Occipital lobe (tissue), 2 donors: ENCODE measurements around the gene XXYLT1. TPM values are rescaled to one million over a fixed set of nuclear protein-coding genes. Genes with fewer than 3 reads are reported as not detected.

ENCODE experiments used
- DNase-seq: peaks from one replicate; lab custom pipeline; 2025; lab: John Stamatoyannopoulos, UW
- total RNA-seq: library from RNA; depleted of rRNA; stranded (reverse); fragments of >200 nt; gene quantifications from one replicate; pipeline ENCODE4 v1.2.3, GENCODE V29; 2014

The XXYLT1 gene
- total RNA-seq, 1 donor from 2014 or later: 24.2 TPM

DNA sequence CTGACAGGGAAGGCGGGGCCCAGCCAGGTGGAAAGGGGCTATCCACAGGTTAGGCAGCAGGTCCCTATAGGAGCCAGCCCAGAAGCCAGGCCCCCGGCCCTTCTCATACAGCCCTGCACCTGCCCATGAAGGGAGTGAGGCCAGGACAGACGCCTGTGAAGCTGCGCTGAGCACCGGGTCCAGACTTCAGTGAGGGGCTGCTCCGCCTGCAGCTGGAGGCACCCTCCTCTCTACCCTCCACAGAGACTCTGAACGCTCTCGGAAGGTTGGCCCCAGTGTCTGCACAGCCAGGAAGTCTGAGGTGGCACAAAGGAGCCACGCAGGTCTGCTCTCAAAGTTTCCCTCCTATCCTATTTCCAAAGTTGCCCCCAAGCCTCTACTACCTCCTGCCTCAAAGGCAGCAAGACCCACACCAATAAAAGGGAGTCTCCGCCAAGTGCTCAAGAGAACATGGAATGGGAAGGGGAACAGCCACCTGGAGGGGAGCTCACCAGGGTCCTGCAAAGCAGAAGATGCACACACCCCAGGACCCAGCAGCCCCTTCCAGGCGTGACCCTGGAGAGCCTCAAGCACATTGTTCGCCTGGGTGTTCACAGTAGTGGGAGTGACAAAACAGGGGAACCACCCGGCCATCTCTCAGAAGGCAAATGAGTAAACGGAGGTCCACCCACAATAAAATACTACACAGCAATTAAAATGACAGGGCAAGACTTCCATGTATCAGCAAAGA lies 19.5 kb downstream of the XXYLT1 start:
- DNase-seq: no peak

DNA sequence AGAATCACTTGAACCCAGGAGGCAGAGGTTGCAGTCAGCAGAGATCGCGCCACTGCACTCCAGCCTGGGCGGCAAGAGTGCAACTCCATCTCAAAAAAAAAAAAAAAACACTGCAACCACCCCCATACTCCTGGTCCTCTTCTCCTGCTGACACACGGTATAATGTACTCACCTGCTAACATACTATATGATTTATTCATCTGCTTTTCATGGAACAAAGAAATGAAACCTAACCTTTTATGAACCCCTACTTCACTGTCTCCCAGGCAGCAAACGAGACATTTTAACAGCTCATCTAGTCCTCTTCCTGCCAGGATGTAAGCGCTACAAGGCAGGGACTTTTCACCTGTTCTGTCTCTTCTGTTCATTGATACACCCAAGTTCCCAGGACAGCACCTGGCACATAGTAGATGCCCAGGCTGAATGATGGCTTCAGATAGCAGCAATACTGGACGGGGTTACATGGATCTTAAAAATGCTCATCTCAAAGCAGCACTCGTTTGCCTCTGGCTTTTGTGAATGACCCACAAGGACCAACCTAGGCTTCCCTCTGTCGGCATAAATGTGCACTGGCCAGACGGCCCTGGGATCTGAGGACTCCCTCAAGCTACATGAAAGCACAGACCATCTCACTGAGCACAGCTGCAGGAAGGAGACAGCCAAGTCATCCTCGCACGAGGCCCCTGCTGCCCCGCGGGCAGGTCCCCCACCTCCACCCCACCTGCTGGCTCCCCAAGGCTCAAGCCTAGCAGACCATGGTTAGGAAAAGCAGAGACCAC lies 20.3 kb downstream of the XXYLT1 start:
- DNase-seq: no peak

DNA sequence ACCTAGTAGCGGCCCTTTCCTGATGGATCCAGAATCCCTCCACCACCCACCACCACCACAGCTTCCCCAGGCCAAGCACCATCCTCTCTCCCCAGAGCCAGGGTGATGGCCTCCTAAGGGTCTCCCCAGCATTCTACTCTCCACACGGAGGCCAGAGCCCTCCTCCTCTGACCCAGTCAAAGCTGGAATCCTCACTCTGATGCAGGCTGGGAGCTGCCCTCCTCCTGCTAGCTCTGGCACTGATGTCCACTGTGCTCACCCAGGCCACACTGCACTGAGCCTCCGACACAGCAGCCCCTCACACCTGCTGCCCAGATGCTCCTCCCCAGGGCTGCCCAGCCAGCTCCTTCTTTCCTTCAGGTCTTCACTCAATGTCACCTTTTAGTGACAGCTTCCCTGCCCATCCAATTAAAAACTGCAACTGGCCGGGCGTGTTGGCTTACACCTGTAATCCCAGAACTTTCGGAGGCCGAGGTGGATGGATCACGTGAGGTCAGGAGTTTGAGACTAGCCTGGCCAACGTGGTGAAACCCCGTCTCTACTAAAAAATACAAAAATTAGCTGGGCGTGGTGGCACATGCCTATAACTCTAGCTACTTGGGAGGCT lies 21.0 kb downstream of the XXYLT1 start:
- DNase-seq: no peak

DNA sequence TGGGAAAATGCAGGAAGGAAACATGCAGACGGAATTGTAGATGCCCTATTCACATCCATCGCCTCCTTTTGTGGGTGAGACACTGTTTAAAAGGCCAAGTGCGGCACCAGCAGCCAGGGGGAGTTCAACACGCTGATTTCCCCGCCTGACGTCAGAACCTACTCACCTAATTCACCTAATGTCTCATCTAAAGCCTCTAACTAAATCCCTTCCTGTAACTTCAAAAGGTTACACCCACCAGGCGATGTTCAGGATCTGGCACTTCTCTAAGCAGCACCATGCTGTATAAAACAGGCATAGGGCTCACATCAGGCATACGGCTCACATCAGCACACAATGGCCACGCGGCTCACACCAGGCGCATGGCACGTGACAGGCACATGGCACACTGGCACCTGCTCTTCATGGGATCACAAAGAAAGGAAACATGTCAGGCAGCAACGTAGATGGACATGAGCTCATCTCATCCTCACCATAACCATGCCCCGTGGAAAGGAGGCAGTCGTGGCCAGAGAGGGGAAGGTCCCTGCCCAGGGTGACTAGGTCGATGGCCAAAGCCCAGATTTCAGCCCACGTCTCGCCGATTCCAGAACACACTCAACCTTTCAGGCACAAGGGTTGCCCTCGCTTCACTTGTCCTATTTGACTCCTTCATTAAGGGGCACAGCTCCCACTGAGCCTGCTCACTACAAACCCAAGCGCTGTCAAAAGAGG lies 21.7 kb downstream of the XXYLT1 start:
- DNase-seq: no peak

GRCh38 chr3:195248281-195248680 lies 22.7 kb downstream of the XXYLT1 start:
- no peak for DNase-seq

- DNase-seq: no peak
Measured at GRCh38 chr3:195247863-195248189, 23.1 kb downstream of the XXYLT1 start.

DNA sequence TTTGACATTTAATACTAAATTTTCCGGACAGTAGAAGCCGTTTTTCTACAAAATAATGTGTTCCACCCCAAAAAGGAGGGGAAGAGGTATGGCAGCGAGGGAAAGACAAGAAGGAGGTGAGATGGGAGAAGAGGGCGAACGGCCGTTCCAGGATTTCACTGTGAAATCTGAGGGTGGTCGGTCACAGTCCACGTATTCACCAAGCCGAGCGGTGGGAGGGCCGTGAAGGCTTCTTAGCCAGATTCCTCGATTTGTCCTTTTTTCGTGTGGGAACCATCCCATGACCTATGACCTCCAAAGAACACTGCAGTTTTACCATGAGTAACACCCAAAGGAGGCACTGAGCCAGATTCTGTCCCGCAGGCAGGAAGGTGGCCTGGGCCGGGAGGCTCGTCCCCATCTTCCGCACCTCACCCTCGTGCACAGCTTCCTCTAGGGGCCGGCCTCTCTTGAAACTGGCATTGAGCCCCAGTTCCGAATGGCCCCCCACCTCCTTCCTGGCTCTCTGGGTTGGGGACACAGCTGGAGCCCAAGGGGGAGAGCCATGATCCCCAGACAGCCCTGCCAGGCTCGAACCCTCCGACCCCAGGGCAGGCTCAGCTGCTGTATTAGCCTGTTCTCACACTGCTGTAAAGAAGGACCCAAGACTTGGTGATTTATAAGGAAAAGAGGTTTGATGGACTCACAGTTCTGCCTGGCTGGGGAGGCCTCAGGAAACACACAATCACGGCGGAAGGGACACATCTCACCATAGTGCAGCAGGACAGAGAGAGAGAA lies 23.7 kb downstream of the XXYLT1 start:
- no peak for DNase-seq

- no peak for DNase-seq
Measured at GRCh38 chr3:195246581-195246995, 24.4 kb downstream of the XXYLT1 start.

GRCh38 chr3:195245531-195245951 lies 25.4 kb downstream of the XXYLT1 start:
- DNase-seq: no peak

DNA sequence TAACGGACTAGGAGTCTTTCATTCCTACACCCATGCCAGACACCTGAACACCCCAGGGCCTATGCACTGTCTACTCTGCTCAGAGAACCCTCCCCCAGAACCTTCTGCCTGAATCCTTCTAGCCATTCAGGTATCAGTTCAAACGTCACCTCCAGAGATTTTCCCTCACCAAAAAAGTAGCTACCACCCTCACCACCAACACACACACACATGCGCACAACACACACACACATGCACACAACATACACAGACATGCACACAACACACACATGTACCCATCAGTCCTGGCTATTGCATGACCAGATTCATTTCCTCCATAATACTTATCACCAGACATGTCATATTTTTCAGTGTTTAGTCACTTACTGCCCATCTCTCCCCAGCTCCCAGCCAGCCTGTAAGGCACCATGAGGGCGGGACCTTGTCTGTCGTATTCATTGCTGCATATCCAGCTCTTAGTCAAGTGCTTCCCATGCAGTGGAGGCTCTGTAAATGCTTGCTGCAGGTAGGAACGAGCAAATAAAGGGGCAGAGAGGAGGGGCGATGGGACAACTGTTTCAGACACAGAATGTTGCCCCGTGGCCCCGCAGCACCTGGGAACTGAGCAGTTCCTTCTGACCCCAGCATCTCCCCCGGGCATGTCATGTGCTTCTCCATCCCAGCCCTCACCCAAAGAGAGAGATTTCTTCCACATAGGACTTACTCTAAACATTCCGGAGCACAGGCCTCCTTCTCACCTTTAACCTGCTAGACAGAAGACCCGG lies 29.2 kb downstream of the XXYLT1 start:
- DNase-seq: no peak

DNA sequence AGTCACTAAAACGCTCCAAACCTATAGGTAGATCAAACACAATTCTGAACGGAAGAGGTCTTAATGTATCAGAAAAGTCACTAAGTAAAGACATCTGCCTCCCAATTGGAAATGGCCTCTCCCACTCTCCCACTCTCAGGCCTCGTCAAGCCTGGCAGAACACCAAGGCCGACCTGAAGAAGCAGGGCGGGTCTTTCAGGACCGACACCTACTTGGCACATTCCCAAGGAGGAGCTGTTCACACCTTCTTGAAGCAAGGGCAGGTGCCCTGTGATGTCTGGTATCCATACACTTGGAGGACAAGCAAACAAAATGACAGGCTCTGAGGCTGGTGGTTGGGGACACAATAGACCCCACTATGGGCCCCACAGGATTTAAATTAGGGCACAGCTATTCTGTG lies 30.0 kb downstream of the XXYLT1 start:
- DNase-seq: no peak

- no peak for DNase-seq
Measured at GRCh38 chr3:195240171-195240701, 30.7 kb downstream of the XXYLT1 start.

DNA sequence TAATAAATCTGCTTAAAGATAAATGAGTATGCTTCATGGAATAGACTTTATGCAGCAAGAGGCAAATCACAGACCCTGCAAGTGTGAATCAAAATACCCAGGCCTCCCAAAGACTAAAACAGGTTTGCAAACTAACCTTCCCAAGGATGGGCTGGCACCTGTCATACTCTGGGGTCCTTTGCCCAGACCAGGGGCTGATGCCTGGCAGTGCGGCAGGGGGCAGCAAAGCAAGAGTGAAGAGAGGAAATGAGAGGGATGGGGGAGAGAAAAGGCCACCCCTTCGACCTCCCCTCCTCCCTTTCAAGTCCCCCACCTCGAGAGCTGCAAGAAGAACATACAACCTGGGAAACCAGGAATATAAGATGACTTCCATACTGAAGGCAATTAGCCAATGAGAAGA lies 31.8 kb downstream of the XXYLT1 start:
- DNase-seq: no peak

DNA sequence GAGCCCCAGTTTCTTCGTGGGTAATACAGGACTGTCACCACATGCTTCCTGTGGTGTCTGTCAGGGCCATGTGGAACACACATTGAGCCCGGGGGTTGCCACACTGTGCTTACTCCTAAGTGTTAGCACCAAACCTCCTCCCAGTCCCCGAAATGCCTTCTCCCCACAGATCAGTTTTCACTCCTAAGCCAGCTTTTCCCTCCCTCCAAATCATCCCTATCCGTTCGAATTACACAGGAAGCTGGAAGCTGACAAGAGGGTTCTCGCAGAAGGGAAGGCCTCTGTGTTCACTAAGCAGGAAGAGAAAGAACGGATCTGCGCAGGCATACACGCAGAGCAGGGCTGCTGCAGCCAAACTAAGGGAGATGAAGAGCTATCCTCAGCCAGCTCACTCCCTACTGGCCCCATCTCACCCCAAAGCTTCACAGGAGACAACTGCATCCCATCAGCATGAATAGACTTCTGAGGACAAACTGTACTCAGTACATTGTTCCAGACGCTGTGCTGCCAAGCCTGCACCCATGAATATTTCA lies 32.3 kb downstream of the XXYLT1 start:
- DNase-seq: no peak

DNA sequence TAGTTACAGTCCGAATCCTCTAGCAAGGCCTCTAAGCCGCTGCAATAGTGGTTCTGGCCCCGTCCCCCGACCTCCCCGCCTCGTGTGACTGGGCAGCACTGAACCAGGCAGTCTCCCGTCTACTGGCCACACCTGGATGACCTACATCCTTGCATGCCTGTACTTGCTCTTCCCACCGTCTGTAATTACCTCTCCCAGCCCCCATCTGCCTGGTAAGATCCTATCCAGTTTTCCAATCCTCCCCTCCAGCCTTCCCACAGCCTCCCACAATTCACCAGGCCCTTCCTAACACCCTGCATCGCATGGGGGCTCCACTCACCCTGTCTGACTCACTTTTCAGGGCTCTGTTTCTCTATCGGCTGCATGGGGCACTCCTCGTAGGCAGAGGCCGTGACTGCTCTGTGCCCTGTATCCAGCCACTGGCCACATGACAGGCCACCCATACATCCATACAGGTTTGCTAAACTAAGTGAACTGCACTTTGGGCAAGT lies 32.8 kb downstream of the XXYLT1 start:
- no peak for DNase-seq

DNA sequence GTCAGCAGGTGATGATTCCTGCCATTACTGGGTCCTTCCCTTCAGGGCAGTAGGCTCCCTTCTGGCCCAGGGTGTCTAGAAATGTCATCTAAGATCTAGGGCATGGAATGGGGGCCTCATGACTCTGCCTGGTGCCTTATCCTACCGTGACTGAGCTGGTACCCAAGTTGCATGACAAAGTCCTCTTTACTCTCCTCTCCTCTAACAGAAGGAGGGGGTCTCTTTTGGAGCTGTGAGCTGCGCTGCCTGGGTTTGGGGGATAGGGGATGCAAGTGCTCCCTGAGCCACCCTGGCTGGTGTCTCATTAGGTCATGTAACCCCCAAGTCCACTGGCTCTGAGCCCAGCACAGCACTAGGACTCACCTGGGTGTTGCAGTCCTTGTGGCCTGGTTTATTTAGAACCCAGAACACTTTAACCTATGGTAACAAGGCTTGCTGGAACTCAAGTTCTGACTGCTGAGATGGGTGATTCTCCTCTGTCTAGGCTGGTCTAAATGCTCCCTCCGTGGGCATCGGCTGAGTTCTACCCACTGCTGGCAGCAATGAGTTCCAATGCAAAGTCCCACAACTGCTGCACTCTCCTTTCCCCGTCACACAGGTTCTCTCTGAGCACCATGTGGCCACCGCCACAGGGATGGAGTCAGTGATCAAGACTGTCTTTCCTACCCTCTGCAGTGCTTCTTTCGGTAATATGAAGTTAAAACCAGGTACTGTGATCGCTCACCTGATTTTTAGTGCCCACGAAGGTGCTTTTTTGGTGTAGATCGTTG lies 34.0 kb downstream of the XXYLT1 start:
- no peak for DNase-seq

- DNase-seq: no peak
Measured at GRCh38 chr3:195236076-195236798, 34.7 kb downstream of the XXYLT1 start.

- DNase-seq: no peak
Measured at GRCh38 chr3:195230244-195230643, 40.7 kb downstream of the XXYLT1 start.
